T-helper 2 cell (primary cell): ENCODE data around the gene ATP9A.
"Not testable (repeated sequence)": the region's sequence is repeated elsewhere in the genome, so short reads cannot be mapped to it uniquely, and the experiment has no call there.

ENCODE experiments used
- DNase-seq, 5 experiments: peaks; one replicate each; pipeline versions ENCODE4 v3.0.0 to v3.0.0-alpha.2; 2012 to 2022

Gene ATP9A

GRCh38 chr20:51796340-51796739 lies 28.1 kb upstream of the ATP9A start:
- DNase-seq = no peak

- DNase-seq = no peak
These were observed 24.8 kb upstream of the ATP9A start for GRCh38 chr20:51792960-51793359.

GRCh38 chr20:51791626-51792025 lies 23.4 kb upstream of the ATP9A start:
- no peak for DNase-seq

- no peak for DNase-seq
These were observed 22.1 kb upstream of the ATP9A start for GRCh38 chr20:51790256-51790655.

- no peak for DNase-seq
These were observed 21.2 kb upstream of the ATP9A start for GRCh38 chr20:51789434-51789833.

GRCh38 chr20:51788822-51789221 lies 20.6 kb upstream of the ATP9A start:
- no peak for DNase-seq

GRCh38 chr20:51784299-51784698 lies 16.1 kb upstream of the ATP9A start:
- DNase-seq = no peak

GRCh38 chr20:51778229-51778759 lies 10.1 kb upstream of the ATP9A start:
- DNase-seq = not testable (repeated sequence)

GRCh38 chr20:51775241-51775640 lies 7.1 kb upstream of the ATP9A start:
- no peak for DNase-seq

GRCh38 chr20:51772236-51772635 lies 4.0 kb upstream of the ATP9A start:
- DNase-seq = no peak

- DNase-seq = no peak
These were observed 1.9 kb upstream of the ATP9A start for GRCh38 chr20:51769976-51770615.

- DNase-seq = peak in 1 of 5 experiments; percentile 12
These were observed 748 bp upstream of the ATP9A start for GRCh38 chr20:51768759-51769517.

GRCh38 chr20:51766994-51767866 lies 960 bp downstream of the ATP9A start:
- peak in 3 of 5 experiments; percentile 16 to 41 (median 16) for DNase-seq

- DNase-seq = not testable (repeated sequence)
These were observed 2.8 kb downstream of the ATP9A start for GRCh38 chr20:51765381-51765780.

- DNase-seq = no peak
These were observed 4.1 kb downstream of the ATP9A start for GRCh38 chr20:51763965-51764602.

GRCh38 chr20:51760905-51761546 lies 7.2 kb downstream of the ATP9A start:
- DNase-seq = no peak

- DNase-seq = no peak
These were observed 8.2 kb downstream of the ATP9A start for GRCh38 chr20:51759769-51760510.

- DNase-seq = no peak
These were observed 9.1 kb downstream of the ATP9A start for GRCh38 chr20:51758978-51759544.

- DNase-seq = no peak
These were observed 11.0 kb downstream of the ATP9A start for GRCh38 chr20:51757226-51757625.

GRCh38 chr20:51756653-51757052 lies 11.5 kb downstream of the ATP9A start:
- DNase-seq = no peak

GRCh38 chr20:51753220-51753619 lies 15.0 kb downstream of the ATP9A start:
- DNase-seq = not testable (repeated sequence)
